ENCODE measurements around the gene MBD5.

- TF ChIP-seq, protein P1, sequence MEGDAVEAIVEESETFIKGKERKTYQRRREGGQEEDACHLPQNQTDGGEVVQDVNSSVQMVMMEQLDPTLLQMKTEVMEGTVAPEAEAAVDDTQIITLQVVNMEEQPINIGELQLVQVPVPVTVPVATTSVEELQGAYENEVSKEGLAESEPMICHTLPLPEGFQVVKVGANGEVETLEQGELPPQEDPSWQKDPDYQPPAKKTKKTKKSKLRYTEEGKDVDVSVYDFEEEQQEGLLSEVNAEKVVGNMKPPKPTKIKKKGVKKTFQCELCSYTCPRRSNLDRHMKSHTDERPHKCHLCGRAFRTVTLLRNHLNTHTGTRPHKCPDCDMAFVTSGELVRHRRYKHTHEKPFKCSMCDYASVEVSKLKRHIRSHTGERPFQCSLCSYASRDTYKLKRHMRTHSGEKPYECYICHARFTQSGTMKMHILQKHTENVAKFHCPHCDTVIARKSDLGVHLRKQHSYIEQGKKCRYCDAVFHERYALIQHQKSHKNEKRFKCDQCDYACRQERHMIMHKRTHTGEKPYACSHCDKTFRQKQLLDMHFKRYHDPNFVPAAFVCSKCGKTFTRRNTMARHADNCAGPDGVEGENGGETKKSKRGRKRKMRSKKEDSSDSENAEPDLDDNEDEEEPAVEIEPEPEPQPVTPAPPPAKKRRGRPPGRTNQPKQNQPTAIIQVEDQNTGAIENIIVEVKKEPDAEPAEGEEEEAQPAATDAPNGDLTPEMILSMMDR (conservative IDR thresholded peaks at IDR 0.05 in 1 of 2, IDR thresholded peaks at IDR 0.05 in 1 of 2; ENCODE audit: extremely low read depth in 1 of 2, insufficient read depth in 1 of 2, low read depth in 1 of 2, low read length in 2 of 2), result no peak
- TF ChIP-seq EZH2 (IDR thresholded peaks at IDR 0.05; ENCODE audit: borderline replicate concordance, low read length), result no peak
These were observed 330.7 kb downstream of the MBD5 start for GRCh38 chr2:148351437-148352143.

Data from mammary epithelial cell (primary cell).